Measurements from ENCODE around the gene CFAP46. TPM values are rescaled to one million over a fixed set of nuclear protein-coding genes. Genes with fewer than 3 reads are reported as not detected.

CFAP46 gene
- total and polyA plus RNA-seq, 10 of the 15 experiments (the other 5 are each of a cell fraction or from before 2014, with no cell fraction given): 0.01 to 0.18 (median 0.03) TPM; not detected in 7

DNA sequence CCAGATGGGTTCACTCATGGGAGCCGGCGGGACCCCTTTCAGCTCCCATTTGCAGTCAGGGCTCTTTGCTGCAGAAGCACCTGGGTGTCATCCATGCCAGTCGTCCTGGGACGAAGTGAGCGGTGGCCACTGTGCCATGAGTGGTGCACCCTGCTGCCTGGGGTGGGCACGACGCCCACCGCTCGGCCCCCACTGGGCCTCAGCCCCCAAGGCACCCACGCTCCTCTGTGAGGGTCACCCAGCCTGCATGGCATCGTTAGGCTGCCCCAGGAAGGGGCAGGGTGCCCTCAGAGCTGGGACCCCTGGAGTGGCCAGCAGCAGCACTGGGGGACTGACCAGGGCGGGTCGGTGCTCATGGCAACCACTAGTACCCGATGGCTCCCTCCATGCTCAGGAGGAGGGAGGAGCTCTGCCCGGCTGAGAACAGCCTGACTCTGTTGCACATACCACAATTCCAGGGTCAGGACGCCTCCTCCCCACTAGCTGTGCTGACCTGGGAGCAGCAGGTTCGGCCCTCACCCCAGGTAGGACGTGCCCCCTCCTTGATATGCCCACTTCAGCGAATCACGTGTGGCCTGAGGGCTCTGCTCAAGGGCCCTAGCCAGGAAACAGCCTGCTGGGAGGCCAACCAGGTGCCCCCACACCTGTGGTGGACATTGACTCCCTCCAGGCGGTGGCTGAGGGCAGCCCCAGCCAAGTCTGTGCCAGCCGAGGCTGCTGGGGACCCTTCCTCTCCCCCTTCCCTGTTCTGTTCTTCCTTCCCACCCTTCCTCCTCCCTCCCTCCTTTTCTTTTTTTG lies 28.5 kb upstream of the CFAP46 start:
- intact Hi-C loops (cut with micrococcal nuclease; ENCODE audit: unreplicated experiment): no loop called here
- H3K4me1 ChIP-seq (ENCODE audit: control insufficient read depth, insufficient read depth, low read length): no peaks in the 10 kb centered on the region
- no peaks in the 10 kb centered on the region for H3K79me2 ChIP-seq (ENCODE audit: control insufficient read depth, insufficient read depth, low read length)
- H4K20me1 ChIP-seq (ENCODE audit: control insufficient read depth, insufficient read depth): no peaks in the 10 kb centered on the region
- no peak overlapping the region for H3K27ac ChIP-seq (ENCODE audit: control insufficient read depth, insufficient read depth)
- no peaks in the 10 kb centered on the region for H3K27me3 ChIP-seq (replicated peaks in 1 of 2; ENCODE audit: control insufficient read depth in 2 of 2, insufficient read depth in 2 of 2, low read length in 1 of 2)
- TF ChIP-seq ZNF217 (IDR thresholded peaks at IDR 0.05) (no peak), YY1 (IDR thresholded peaks at IDR 0.05; ENCODE audit: low read depth, low read length) (no peak), RUNX3 (IDR thresholded peaks at IDR 0.05; ENCODE audit: low read length) (no peak), MEF2A (IDR thresholded peaks at IDR 0.05; ENCODE audit: insufficient read depth, low read depth, low read length) (no peak), EZH2 (IDR thresholded peaks at IDR 0.05; ENCODE audit: borderline replicate concordance, control insufficient read depth, low read depth, low read length) (no peak), JUNB (IDR thresholded peaks at IDR 0.05) (no peak), NR2C2 (IDR thresholded peaks at IDR 0.05; ENCODE audit: borderline replicate concordance, control insufficient read depth, insufficient read length, low read depth) (no peak), ZNF274 (IDR thresholded peaks at IDR 0.05; ENCODE audit: insufficient read depth, insufficient read length) (no peak), NR2F1 (conservative IDR thresholded peaks at IDR 0.05) (no peak), BHLHE40 (IDR thresholded peaks at IDR 0.05; ENCODE audit: borderline replicate concordance in 1 of 2, low read depth in 2 of 2, low read length in 1 of 2) (no peak), SUZ12 (IDR thresholded peaks at IDR 0.05; ENCODE audit: unreplicated experiment) (no peak), YBX1 (IDR thresholded peaks at IDR 0.05) (no peak), RELA (IDR thresholded peaks at IDR 0.05; ENCODE audit: borderline replicate concordance, partially characterized antibody) (no peak), TBL1XR1 (IDR thresholded peaks at IDR 0.05; ENCODE audit: low read depth, low read length) (no peak), HDGF (IDR thresholded peaks at IDR 0.05) (no peak)
- TF ChIP-seq, protein P1, sequence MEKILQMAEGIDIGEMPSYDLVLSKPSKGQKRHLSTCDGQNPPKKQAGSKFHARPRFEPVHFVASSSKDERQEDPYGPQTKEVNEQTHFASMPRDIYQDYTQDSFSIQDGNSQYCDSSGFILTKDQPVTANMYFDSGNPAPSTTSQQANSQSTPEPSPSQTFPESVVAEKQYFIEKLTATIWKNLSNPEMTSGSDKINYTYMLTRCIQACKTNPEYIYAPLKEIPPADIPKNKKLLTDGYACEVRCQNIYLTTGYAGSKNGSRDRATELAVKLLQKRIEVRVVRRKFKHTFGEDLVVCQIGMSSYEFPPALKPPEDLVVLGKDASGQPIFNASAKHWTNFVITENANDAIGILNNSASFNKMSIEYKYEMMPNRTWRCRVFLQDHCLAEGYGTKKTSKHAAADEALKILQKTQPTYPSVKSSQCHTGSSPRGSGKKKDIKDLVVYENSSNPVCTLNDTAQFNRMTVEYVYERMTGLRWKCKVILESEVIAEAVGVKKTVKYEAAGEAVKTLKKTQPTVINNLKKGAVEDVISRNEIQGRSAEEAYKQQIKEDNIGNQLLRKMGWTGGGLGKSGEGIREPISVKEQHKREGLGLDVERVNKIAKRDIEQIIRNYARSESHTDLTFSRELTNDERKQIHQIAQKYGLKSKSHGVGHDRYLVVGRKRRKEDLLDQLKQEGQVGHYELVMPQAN (conservative IDR thresholded peaks at IDR 0.05): no peak
- TF ChIP-seq, protein P2, sequence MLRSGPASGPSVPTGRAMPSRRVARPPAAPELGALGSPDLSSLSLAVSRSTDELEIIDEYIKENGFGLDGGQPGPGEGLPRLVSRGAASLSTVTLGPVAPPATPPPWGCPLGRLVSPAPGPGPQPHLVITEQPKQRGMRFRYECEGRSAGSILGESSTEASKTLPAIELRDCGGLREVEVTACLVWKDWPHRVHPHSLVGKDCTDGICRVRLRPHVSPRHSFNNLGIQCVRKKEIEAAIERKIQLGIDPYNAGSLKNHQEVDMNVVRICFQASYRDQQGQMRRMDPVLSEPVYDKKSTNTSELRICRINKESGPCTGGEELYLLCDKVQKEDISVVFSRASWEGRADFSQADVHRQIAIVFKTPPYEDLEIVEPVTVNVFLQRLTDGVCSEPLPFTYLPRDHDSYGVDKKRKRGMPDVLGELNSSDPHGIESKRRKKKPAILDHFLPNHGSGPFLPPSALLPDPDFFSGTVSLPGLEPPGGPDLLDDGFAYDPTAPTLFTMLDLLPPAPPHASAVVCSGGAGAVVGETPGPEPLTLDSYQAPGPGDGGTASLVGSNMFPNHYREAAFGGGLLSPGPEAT (IDR thresholded peaks at IDR 0.05; ENCODE audit: low read depth): no peak
- TF ChIP-seq, protein P3, sequence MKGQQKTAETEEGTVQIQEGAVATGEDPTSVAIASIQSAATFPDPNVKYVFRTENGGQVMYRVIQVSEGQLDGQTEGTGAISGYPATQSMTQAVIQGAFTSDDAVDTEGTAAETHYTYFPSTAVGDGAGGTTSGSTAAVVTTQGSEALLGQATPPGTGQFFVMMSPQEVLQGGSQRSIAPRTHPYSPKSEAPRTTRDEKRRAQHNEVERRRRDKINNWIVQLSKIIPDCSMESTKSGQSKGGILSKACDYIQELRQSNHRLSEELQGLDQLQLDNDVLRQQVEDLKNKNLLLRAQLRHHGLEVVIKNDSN (IDR thresholded peaks at IDR 0.05; ENCODE audit: borderline replicate concordance, extremely low read length, insufficient read depth, low read depth, low read length): no peak
- H3K4me3 ChIP-seq: no peak overlapping the region
- H3K4me2 ChIP-seq (ENCODE audit: control insufficient read depth, insufficient read depth): no peak overlapping the region
- H3K9ac ChIP-seq (ENCODE audit: control insufficient read depth, insufficient read depth, low read length): no peak overlapping the region
- DNase-seq (ENCODE audit: low read depth, low spot score): no peak
- no peaks in the 10 kb centered on the region; the same call in 2 of the 3 replicates for H3K9me3 ChIP-seq (replicated peaks; ENCODE audit: control insufficient read depth, insufficient read depth, low read length)
- ChIA-PET CTCF (no interaction called here), RAD21 (ENCODE audit: unreplicated experiment) (no interaction called here), POLR2A (interaction anchor here (0.6 kb wide), 1 partner anchor 840 kb away, joined by 3 read pairs; no protein-coding TSS in a partner anchor), SMC1A (ENCODE audit: uncharacterized antibody, unreplicated experiment) (no interaction called here)
- no TSS peak for BruUV-seq (replicated peaks)
- in situ Hi-C loops (cut with MboI): no loop called here
- no peak for ATAC-seq
- no peak for FAIRE-seq
- no peak overlapping the region for H2AFZ ChIP-seq (ENCODE audit: control insufficient read depth, low read depth, low read length)
- 21% methylated on average over 22 of the region's 22 CpGs for WGBS (ENCODE audit: insufficient coverage, insufficient replicate concordance, low lambda C conversion rate, missing lambda C conversion rate)
- H3K36me3 ChIP-seq (ENCODE audit: control insufficient read depth in 2 of 2, insufficient read depth in 2 of 2, low read length in 1 of 2): no peaks in the 10 kb centered on the region
